DND-41 (cell line): Measurements from ENCODE around the gene PGBD5.

Source experiments
- ATAC-seq: fragments of 200-7000 bp; cut with Tn5 transposase; 3 replicates; pipeline ENCODE4 v1.9.1; 2021; ENCODE audit warnings: low read depth; ENCODE audit not compliant: insufficient read depth
- DNase-seq: peaks from one replicate; pipeline ENCODE4 v3.0.0-alpha.2; 2020
- H2AFZ ChIP-seq: 2 replicates; pipeline ENCODE4 v1.6.0; 2012; ENCODE audit warnings: low read depth, low read length
- H3K27ac ChIP-seq: 2 replicates; pipeline ENCODE4 v1.5.1; 2012; ENCODE audit warnings: low read length, inconsistent platforms
- H3K27me3 ChIP-seq: fragments of 200-600 bp; sonication (generic); 2 replicates; pipeline ENCODE4 v1.6.0; 2012; ENCODE audit warnings: low read length, mild to moderate bottlenecking, inconsistent platforms; ENCODE audit not compliant: insufficient read depth, poor library complexity
- H3K36me3 ChIP-seq: 2 replicates; pipeline ENCODE4 v1.5.1; 2012; ENCODE audit warnings: low read length, inconsistent platforms; ENCODE audit not compliant: insufficient read depth
- H3K4me1 ChIP-seq: 2 replicates; pipeline ENCODE4 v1.5.1; 2012; ENCODE audit warnings: mild to moderate bottlenecking, low read length; ENCODE audit not compliant: insufficient read depth
- H3K4me2 ChIP-seq: 2 replicates; pipeline ENCODE4 v1.6.0; 2012; ENCODE audit warnings: mild to moderate bottlenecking, moderate library complexity, low read length, inconsistent platforms; ENCODE audit not compliant: insufficient read depth
- H3K4me3 ChIP-seq, 2 experiments: fragments of 200-600 bp in 1 of 2; shearing (Covaris generic) in 1 of 2; 2 replicates each; pipeline ENCODE4 v1.5.1; 2012 to 2016; ENCODE audit warnings: inconsistent platforms in 2 of 2, low read length in 2 of 2, mild to moderate bottlenecking in 2 of 2, low read depth in 1 of 2, moderate library complexity in 1 of 2
- H3K79me2 ChIP-seq: 2 replicates; pipeline ENCODE4 v1.6.0; 2012; ENCODE audit warnings: low read length, inconsistent platforms; ENCODE audit not compliant: insufficient read depth
- H3K9ac ChIP-seq: 2 replicates; pipeline ENCODE4 v1.6.0; 2012; ENCODE audit warnings: low read depth, mild to moderate bottlenecking, inconsistent platforms, low read length, moderate library complexity
- H3K9me3 ChIP-seq: 2 replicates; pipeline ENCODE4 v1.5.1; 2012; ENCODE audit warnings: low read length, moderate library complexity, mild to moderate bottlenecking, inconsistent platforms; ENCODE audit not compliant: insufficient read depth, severe bottlenecking
- H4K20me1 ChIP-seq: 2 replicates; pipeline ENCODE4 v1.6.0; 2012; ENCODE audit warnings: low read length; ENCODE audit not compliant: insufficient read depth
- EZH2 ChIP-seq: IDR thresholded peaks from 3 replicates; pipeline ENCODE4 v1.6.1; 2012; ENCODE audit warnings: borderline replicate concordance, low read depth, mild to moderate bottlenecking, moderate library complexity, low read length, inconsistent platforms; ENCODE audit not compliant: severe bottlenecking
- TF ChIP-seq, protein P1 (sequence below): IDR thresholded peaks from 2 replicates; pipeline ENCODE4 v1.5.1; 2012; ENCODE audit warnings: borderline replicate concordance, low read length, moderate library complexity, mild to moderate bottlenecking; ENCODE audit not compliant: poor library complexity, severe bottlenecking; ENCODE audit errors: extremely low read depth

Gene PGBD5

DNA sequence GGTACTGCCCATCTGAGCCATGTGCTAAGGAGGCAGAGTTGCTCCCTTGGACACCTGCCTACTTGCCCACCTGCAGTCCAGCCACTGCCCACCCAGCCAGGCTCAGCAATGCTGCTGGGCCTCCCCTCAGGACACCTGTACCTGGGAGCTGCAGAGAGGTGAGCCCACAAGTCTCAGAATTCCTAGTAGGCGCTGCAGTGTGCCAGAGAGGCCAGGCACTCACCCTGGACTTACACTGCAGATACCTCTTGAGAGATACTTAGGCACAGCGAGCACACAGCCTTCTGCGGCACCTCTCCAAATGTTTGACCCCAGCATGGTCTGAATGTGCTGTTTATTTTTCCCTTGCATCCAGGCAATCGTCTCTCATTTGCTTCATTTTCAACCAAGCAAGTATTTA, 71.0 kb downstream of the PGBD5 start:
- Histone ChIP-seq H3K79me2 (no peaks in the 10 kb centered on the region), H3K4me1 (no peaks in the 10 kb centered on the region), H3K27ac (no peak overlapping the region), H3K27me3 (peaks cover 4% of the 10 kb centered on the region), H3K4me3 (no peak overlapping the region), H3K4me2 (no peak overlapping the region), H4K20me1 (no peaks in the 10 kb centered on the region), H3K36me3 (no peaks in the 10 kb centered on the region), H3K9me3 (no peaks in the 10 kb centered on the region), H3K9ac (no peak overlapping the region), H2AFZ (no peak overlapping the region)
- no peak for ATAC-seq
- no peak for TF ChIP-seq EZH2
- TF ChIP-seq, protein P1, sequence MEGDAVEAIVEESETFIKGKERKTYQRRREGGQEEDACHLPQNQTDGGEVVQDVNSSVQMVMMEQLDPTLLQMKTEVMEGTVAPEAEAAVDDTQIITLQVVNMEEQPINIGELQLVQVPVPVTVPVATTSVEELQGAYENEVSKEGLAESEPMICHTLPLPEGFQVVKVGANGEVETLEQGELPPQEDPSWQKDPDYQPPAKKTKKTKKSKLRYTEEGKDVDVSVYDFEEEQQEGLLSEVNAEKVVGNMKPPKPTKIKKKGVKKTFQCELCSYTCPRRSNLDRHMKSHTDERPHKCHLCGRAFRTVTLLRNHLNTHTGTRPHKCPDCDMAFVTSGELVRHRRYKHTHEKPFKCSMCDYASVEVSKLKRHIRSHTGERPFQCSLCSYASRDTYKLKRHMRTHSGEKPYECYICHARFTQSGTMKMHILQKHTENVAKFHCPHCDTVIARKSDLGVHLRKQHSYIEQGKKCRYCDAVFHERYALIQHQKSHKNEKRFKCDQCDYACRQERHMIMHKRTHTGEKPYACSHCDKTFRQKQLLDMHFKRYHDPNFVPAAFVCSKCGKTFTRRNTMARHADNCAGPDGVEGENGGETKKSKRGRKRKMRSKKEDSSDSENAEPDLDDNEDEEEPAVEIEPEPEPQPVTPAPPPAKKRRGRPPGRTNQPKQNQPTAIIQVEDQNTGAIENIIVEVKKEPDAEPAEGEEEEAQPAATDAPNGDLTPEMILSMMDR, result no peak
- no peak for DNase-seq

DNA sequence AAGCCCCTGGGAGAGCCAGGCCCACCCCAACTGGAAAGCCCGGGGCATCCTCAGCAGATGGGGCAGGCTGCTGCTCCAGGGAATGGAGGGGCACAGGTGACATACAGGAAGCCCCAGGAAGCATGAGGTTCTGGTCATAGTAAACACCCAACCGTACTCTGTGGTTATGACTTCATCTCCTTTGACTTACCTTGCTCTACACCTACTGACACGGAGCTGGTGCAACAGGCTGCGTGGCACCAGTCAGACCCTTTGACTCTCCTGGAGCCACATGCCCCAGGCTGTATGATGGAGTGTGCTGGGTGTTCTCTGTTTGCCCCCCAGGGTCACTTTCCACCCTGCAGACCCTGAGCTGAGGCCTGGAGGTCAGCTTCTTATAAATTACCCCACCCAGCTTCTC, 72.1 kb downstream of the PGBD5 start:
- no peak for DNase-seq
- H3K79me2 ChIP-seq, result no peaks in the 10 kb centered on the region
- H2AFZ ChIP-seq, result no peak overlapping the region
- no peaks in the 10 kb centered on the region for H3K9me3 ChIP-seq
- no peak overlapping the region for H3K9ac ChIP-seq
- ATAC-seq, result no peak
- H3K4me1 ChIP-seq, result no peaks in the 10 kb centered on the region
- no peak overlapping the region for H3K4me2 ChIP-seq
- H3K27me3 ChIP-seq, result peaks cover 4% of the 10 kb centered on the region
- no peak overlapping the region for H3K4me3 ChIP-seq
- no peaks in the 10 kb centered on the region for H4K20me1 ChIP-seq
- H3K27ac ChIP-seq, result no peak overlapping the region
- TF ChIP-seq EZH2, result no peak
- TF ChIP-seq, protein P1, result no peak
- H3K36me3 ChIP-seq, result no peaks in the 10 kb centered on the region

DNA sequence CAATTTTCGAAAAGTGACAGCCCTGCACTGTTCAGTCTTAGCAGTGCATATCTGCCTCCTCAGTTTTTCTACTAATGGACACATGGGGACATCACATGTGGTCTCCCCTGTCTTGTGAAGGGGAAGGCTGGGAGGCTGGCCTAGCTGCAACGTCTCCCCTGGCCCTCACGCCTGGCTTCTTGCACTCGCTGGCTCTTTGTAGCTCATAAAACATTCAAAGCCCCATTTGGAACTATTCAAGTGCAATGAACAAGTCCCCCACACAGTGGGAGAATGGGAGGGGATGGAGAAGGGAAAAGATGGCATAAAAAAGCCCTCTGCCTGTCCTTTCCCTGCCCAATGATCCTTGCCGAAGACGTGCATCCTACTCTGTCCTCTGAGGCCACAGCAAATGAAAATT, 73.6 kb downstream of the PGBD5 start:
- Histone ChIP-seq H3K79me2 (no peaks in the 10 kb centered on the region), H3K4me1 (no peaks in the 10 kb centered on the region), H3K9ac (no peak overlapping the region), H4K20me1 (no peaks in the 10 kb centered on the region), H3K4me2 (no peak overlapping the region), H3K4me3 (no peak overlapping the region), H3K27me3 (peaks cover 4% of the 10 kb centered on the region), H3K9me3 (no peaks in the 10 kb centered on the region), H3K36me3 (no peaks in the 10 kb centered on the region), H2AFZ (no peak overlapping the region), H3K27ac (no peak overlapping the region)
- ATAC-seq, result no peak
- TF ChIP-seq, protein P1, result no peak
- TF ChIP-seq EZH2, result no peak
- DNase-seq, result no peak

DNA sequence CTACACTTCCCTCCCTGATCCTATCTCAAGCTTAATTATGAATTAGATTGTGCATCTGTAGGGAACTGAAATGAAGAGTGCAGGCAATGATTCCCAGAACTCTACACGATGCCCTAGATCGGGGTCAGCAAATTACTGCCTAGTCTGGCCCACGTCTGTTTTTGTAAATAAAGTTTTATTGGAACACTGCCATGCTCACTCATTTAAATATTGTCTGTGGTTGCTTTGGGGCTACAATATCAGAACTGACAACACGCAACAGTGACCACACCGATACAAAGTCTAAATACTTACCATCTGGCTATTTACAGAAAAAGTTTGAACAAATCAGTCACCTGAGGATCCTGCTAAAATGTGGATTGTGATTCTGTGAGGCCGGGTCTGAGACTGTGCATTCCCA, 74.1 kb downstream of the PGBD5 start:
- Histone ChIP-seq H3K9me3 (no peaks in the 10 kb centered on the region), H2AFZ (no peak overlapping the region), H3K9ac (no peak overlapping the region), H3K27ac (no peak overlapping the region), H3K4me2 (no peak overlapping the region), H3K4me1 (no peaks in the 10 kb centered on the region), H4K20me1 (no peaks in the 10 kb centered on the region), H3K4me3 (no peak overlapping the region), H3K27me3 (peaks cover 4% of the 10 kb centered on the region), H3K79me2 (no peaks in the 10 kb centered on the region), H3K36me3 (no peaks in the 10 kb centered on the region)
- no peak for DNase-seq
- ATAC-seq, result no peak
- TF ChIP-seq, protein P1, result no peak
- no peak for TF ChIP-seq EZH2
